IMR-90 (cell line): Measurements from ENCODE around the gene SPOCK3. TPM values are rescaled to one million over a fixed set of nuclear protein-coding genes. Genes with fewer than 3 reads are reported as not detected.

Source experiments
- ATAC-seq: fragments of 200-7000 bp; cut with Tn5 transposase; 2 replicates; pipeline ENCODE4 v1.9.1; 2020; ENCODE audit warnings: low read depth, mild to moderate bottlenecking, moderate library complexity
- BruUV-seq: library from RNA; stranded (reverse); fragments of 400-500 nt; replicated peaks from 2 replicates; lab custom pipeline; 2021; lab: Mats Ljungman, UMichigan
- CTCF ChIA-PET: fragments of 300-600 bp; formaldehyde crosslinking; extraction: SDS; loops from one replicate; lab custom pipeline; 2021; ENCODE audit warnings: antibody characterized with exemption; lab: Yijun Ruan, JAX
- POLR2A ChIA-PET: fragments of 300-600 bp; sonication (Branson Sonifier 250); formaldehyde crosslinking; loops from one replicate; lab custom pipeline; 2022; ENCODE audit warnings: antibody characterized with exemption; ENCODE audit not compliant: unreplicated experiment; lab: Charles Lee
- DNase-seq: peaks from one replicate; pipeline ENCODE4 v3.0.0; 2013
- H2AFZ ChIP-seq: replicated peaks from 2 replicates; pipeline ENCODE3; 2013; ENCODE audit warnings: low read length, mild to moderate bottlenecking; ENCODE audit not compliant: poor library complexity
- H2AK5ac ChIP-seq: 2 replicates; pipeline ENCODE4 v1.6.1; 2013; ENCODE audit warnings: low read depth, low read length, inconsistent platforms
- H2AK9ac ChIP-seq: replicated peaks from 2 replicates; pipeline ENCODE3; 2013; ENCODE audit warnings: mild to moderate bottlenecking, low read depth, low read length, moderate library complexity; ENCODE audit not compliant: poor library complexity
- H2BK120ac ChIP-seq: 2 replicates; pipeline ENCODE4 v1.6.1; 2013; ENCODE audit warnings: low read depth, low read length, inconsistent platforms
- H2BK15ac ChIP-seq: 3 replicates; pipeline ENCODE4 v1.6.1; 2013; ENCODE audit warnings: low read depth, low read length, inconsistent platforms
- H2BK20ac ChIP-seq: 2 replicates; pipeline ENCODE4 v1.6.1; 2013; ENCODE audit warnings: low read depth, mild to moderate bottlenecking, inconsistent platforms, low read length, moderate library complexity
- H2BK5ac ChIP-seq: 2 replicates; pipeline ENCODE4 v1.6.1; 2013; ENCODE audit warnings: mild to moderate bottlenecking, low read depth, low read length, inconsistent platforms; ENCODE audit not compliant: poor library complexity, severe bottlenecking
- H3K14ac ChIP-seq: replicated peaks from 2 replicates; pipeline ENCODE4 v1.6.1; 2013; ENCODE audit warnings: low read depth, low read length, inconsistent platforms
- H3K18ac ChIP-seq: 2 replicates; pipeline ENCODE4 v1.6.1; 2013; ENCODE audit warnings: low read depth, low read length, control low read depth
- H3K23ac ChIP-seq: 2 replicates; pipeline ENCODE4 v1.6.1; 2013; ENCODE audit warnings: low read depth, low read length, inconsistent platforms
- H3K27ac ChIP-seq: 2 replicates; pipeline ENCODE4 v1.5.1; 2013; ENCODE audit warnings: mild to moderate bottlenecking, control low read depth, low read length; ENCODE audit not compliant: insufficient read depth
- H3K27me3 ChIP-seq: 2 replicates; pipeline ENCODE4 v1.6.1; 2013; ENCODE audit warnings: low read length; ENCODE audit not compliant: control insufficient read depth, insufficient read depth
- H3K36me3 ChIP-seq: 2 replicates; pipeline ENCODE4 v1.6.1; 2013; ENCODE audit warnings: low read length, mixed read lengths; ENCODE audit not compliant: control insufficient read depth, insufficient read depth
- H3K4ac ChIP-seq: 2 replicates; pipeline ENCODE4 v1.6.1; 2013; ENCODE audit warnings: low read depth, low read length, inconsistent platforms
- H3K4me1 ChIP-seq: 2 replicates; pipeline ENCODE4 v1.6.1; 2013; ENCODE audit warnings: low read length, mixed read lengths; ENCODE audit not compliant: control insufficient read depth, insufficient read depth
- H3K4me2 ChIP-seq: 2 replicates; pipeline ENCODE4 v1.6.1; 2013; ENCODE audit warnings: low read depth, mild to moderate bottlenecking, control low read depth, low read length, moderate library complexity
- H3K4me3 ChIP-seq: 2 replicates; pipeline ENCODE4 v1.5.1; 2013; ENCODE audit warnings: low read depth, mild to moderate bottlenecking, control low read depth, low read length, moderate library complexity; ENCODE audit not compliant: insufficient read depth
- H3K56ac ChIP-seq: 2 replicates; pipeline ENCODE4 v1.6.1; 2013; ENCODE audit warnings: low read length, inconsistent platforms; ENCODE audit not compliant: insufficient read depth; ENCODE audit errors: extremely low read depth
- H3K79me1 ChIP-seq, 2 experiments: 2 replicates each; pipeline ENCODE4 v1.6.1; 2013; ENCODE audit warnings: low read length in 2 of 2, inconsistent platforms in 1 of 2, low read depth in 1 of 2
- H3K9ac ChIP-seq: 2 replicates; pipeline ENCODE4 v1.6.1; 2013; ENCODE audit warnings: low read depth, low read length, control low read depth
- H3K9me1 ChIP-seq: 2 replicates; pipeline ENCODE4 v1.6.1; 2013; ENCODE audit warnings: low read length, inconsistent platforms; ENCODE audit not compliant: insufficient read depth
- H3K9me3 ChIP-seq: 2 replicates; pipeline ENCODE4 v1.6.1; 2013; ENCODE audit warnings: low read length; ENCODE audit not compliant: control insufficient read depth, insufficient read depth
- H4K20me1 ChIP-seq: 2 replicates; pipeline ENCODE4 v1.6.1; 2013; ENCODE audit warnings: low read length, inconsistent platforms; ENCODE audit not compliant: insufficient read depth
- H4K5ac ChIP-seq: 2 replicates; pipeline ENCODE4 v1.6.1; 2013; ENCODE audit warnings: mild to moderate bottlenecking, low read depth, low read length, control low read depth
- H4K8ac ChIP-seq, 2 experiments: 2 replicates each; pipeline ENCODE4 v1.6.1; 2013; ENCODE audit warnings: low read depth in 2 of 2, low read length in 2 of 2, control low read depth in 1 of 2, inconsistent platforms in 1 of 2
- H4K91ac ChIP-seq: 2 replicates; pipeline ENCODE4 v1.6.1; 2013; ENCODE audit warnings: low read depth, low read length, inconsistent platforms; ENCODE audit not compliant: insufficient read depth
- CTCF ChIP-seq: conservative IDR thresholded peaks from 2 replicates; pipeline ENCODE4 v1.5.1; 2012; ENCODE audit warnings: mild to moderate bottlenecking, low read depth, low read length, improper control_type of control experiment
- NFE2L2 ChIP-seq: fragments of 150-350 bp; IDR thresholded peaks from 2 replicates; pipeline ENCODE4 v1.6.1; 2016; ENCODE audit warnings: low read depth, mild to moderate bottlenecking, low read length
- RAD21 ChIP-seq: IDR thresholded peaks from 2 replicates; pipeline ENCODE4 v1.6.1; 2012; ENCODE audit warnings: low read length, improper control_type of control experiment
- RCOR1 ChIP-seq: IDR thresholded peaks from 2 replicates; pipeline ENCODE4 v1.6.1; 2012; ENCODE audit warnings: mild to moderate bottlenecking, low read length, improper control_type of control experiment; ENCODE audit not compliant: insufficient replicate concordance
- RFX5 ChIP-seq: IDR thresholded peaks from 2 replicates; pipeline ENCODE4 v1.8.0; 2012; ENCODE audit warnings: low read depth, mild to moderate bottlenecking, low read length, moderate library complexity
- USF2 ChIP-seq: fragments of 150-350 bp; IDR thresholded peaks from 2 replicates; pipeline ENCODE4 v1.6.1; 2017; ENCODE audit warnings: mild to moderate bottlenecking, antibody characterized with exemption, low read length, low read depth
- WGBS, 2 experiments: methylation state at CpG; one replicate each; pipeline versions ENCODE4 v1.1.5 to v1.1.7; 2013; ENCODE audit warnings: missing lambda C conversion rate in 2 of 2; ENCODE audit not compliant: insufficient read length in 1 of 2; ENCODE audit errors: extremely low coverage in 2 of 2; 5-methylcytosine and 5-hydroxymethylcytosine counted together
- dilution Hi-C: fragments of 300-500 bp; cut with HindIII; formaldehyde crosslinking; loops from one replicate; pipeline ENCODE4 v1.14.3; 2018; ENCODE audit warnings: low sequenced_read_pairs; ENCODE audit not compliant: unreplicated experiment
- in situ Hi-C: fragments of 300-500 bp; cut with MboI; formaldehyde crosslinking; loops from 3 replicates; pipeline ENCODE4 v1.14.3; 2019; ENCODE audit warnings: low sequenced_read_pairs, inconsistent platforms, mixed read lengths
- intact Hi-C: fragments of 100-400 bp; cut with micrococcal nuclease; formaldehyde crosslinking; loops from 2 replicates; pipeline ENCODE4 v1.10.0; 2022
- polyA plus RNA-seq, 3 experiments: library from polyadenylated mRNA; depleted of rRNA; stranded (reverse); fragments of >200 nt; gene quantifications; 2 replicates each; pipeline ENCODE4 v1.2.3, GENCODE V29; 2012; ENCODE audit warnings: low replicate concordance in 1 of 3
- total RNA-seq: library from RNA; depleted of rRNA; stranded (reverse); fragments of >200 nt; gene quantifications from 2 replicates; pipeline ENCODE4 v1.2.3, GENCODE V29; 2012

Gene SPOCK3
- total and polyA plus RNA-seq, 2 of the 4 experiments (the other 2 are of a cell fraction) = not detected

GRCh38 chr4:166991006-166991561 lies 243.2 kb downstream of the SPOCK3 start:
- Histone ChIP-seq H2BK120ac (no peak overlapping the region), H2AK9ac (no peak overlapping the region), H3K9ac (no peak overlapping the region), H2BK20ac (no peak overlapping the region), H3K27ac (no peak overlapping the region), H3K18ac (no peak overlapping the region), H3K27me3 (no peaks in the 10 kb centered on the region), H3K9me1 (no peaks in the 10 kb centered on the region), H3K23ac (no peak overlapping the region), H2AFZ (no peak overlapping the region), H3K4ac (no peak overlapping the region), H3K79me1 (no peaks in the 10 kb centered on the region), H4K20me1 (no peaks in the 10 kb centered on the region), H4K5ac (no peak overlapping the region), H2BK15ac (no peak overlapping the region), H2BK5ac (no peak overlapping the region), H3K4me3 (no peak overlapping the region), H3K4me1 (no peaks in the 10 kb centered on the region), H3K14ac (no peak overlapping the region), H3K36me3 (no peaks in the 10 kb centered on the region), H3K56ac (no peak overlapping the region), H2AK5ac (no peak overlapping the region), H3K9me3 (no peaks in the 10 kb centered on the region), H3K4me2 (no peak overlapping the region), H4K8ac (no peak overlapping the region), H4K91ac (no peak overlapping the region)
- WGBS, 2 experiments = 63% methylated on average over 1 of the region's 3 CpGs; no CpG with 5 or more reads in 1 of the 2 experiments
- CTCF ChIA-PET = no interaction called here
- in situ Hi-C loops (no loop called here), dilution Hi-C loops (no loop called here), intact Hi-C loops (no loop called here)
- BruUV-seq = no TSS peak
- POLR2A ChIA-PET = no interaction called here
- ATAC-seq = no peak
- DNase-seq = no peak
- TF ChIP-seq CTCF = no peak
- TF ChIP-seq RCOR1 = no peak
- TF ChIP-seq RFX5 = no peak
- no peak for TF ChIP-seq RAD21
- TF ChIP-seq USF2 = no peak
- TF ChIP-seq NFE2L2 = no peak
